Fibroblast of skin of back (primary cell): ENCODE results near the gene TOMM20. TPM values are rescaled to one million over a fixed set of nuclear protein-coding genes. Genes with fewer than 3 reads are reported as not detected.
"Not testable (repeated sequence)": the region's sequence is repeated elsewhere in the genome, so short reads cannot be mapped to it uniquely, and the experiment has no call there.

Experiments used
- DNase-seq: peaks from one replicate; pipeline ENCODE4 v3.0.0-alpha.2; 2013
- polyA plus RNA-seq, 2 experiments: library from polyadenylated mRNA; unstranded; fragments of 120-200 nt; gene quantifications; one replicate each; pipeline ENCODE4 v1.2.1, GENCODE V29; 2013; ENCODE audit not compliant: insufficient read length in 2 of 2

TOMM20 gene
- polyA plus RNA-seq (2013, experiment 1 of 2; ENCODE audit: insufficient read length), result 129 TPM
- polyA plus RNA-seq (2013, experiment 2 of 2; ENCODE audit: insufficient read length), result 145 TPM

DNA sequence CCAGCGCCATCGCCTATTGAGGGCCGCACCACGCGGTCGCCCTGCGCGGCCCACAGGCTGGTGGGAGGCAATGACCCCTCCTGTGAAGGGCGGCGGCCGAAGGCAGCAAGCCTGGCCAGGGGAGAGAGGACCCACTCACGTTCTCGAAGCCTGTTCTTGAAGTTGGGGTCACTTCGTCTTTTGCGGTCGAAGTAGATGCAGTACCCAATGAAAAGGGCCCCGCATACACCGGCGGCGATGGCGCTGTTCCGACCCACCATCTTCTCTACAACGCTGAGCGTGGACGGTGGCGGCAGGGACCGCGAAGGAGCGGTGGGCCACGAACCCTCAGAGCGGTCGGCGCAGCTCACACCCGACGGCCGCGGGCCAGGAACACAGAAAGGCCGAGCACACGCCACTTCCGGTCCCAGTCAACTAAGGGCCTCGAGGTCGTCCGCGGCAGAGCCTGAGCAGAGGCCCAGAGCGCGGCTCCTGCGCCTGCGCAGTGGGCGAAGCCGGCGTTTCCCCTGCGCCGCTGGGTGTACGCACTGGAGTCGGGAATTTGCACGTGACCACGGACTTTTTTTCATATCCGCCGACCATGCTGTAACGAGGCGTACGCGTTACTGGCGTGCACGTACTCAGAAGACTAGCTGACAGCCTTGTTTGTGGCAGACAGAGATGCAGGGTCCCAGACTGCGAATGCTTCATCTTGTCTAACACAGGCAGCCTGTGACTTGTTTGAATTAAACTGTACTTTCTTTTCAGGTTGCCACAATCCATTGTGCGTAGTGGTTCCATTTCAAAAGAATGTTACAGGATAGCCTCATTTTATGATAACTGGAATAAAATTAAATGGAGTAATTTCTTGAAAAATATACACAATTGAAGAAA is at the start of gene TOMM20:
Gene TOMM20, minus strand, starts transcription at position 382 of the 873 bp plus-strand sequence. Its CDS starts 122 bp downstream, at position 260.
- DNase-seq, result peak; percentile 98

DNA sequence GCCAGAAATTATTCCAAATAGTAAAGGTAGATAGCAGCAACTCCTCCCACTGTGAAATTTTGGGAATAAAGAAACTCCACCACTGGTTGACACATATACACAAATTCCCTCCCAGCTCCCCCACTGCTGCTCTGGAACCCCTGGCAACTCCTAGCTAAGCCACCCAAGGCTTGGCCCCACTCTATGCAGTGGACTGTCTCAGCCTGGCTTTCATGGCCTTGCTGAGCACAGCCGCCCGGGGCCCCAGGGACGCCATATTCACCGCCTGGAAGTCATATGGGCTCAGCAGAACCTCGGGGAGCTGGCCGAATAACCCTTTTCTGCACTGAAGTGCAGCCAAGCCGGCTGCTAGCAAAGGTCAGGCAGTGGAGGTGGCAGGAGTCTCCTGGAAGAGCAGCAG is 47.8 kb upstream of the TOMM20 start:
- DNase-seq, result no peak

DNA sequence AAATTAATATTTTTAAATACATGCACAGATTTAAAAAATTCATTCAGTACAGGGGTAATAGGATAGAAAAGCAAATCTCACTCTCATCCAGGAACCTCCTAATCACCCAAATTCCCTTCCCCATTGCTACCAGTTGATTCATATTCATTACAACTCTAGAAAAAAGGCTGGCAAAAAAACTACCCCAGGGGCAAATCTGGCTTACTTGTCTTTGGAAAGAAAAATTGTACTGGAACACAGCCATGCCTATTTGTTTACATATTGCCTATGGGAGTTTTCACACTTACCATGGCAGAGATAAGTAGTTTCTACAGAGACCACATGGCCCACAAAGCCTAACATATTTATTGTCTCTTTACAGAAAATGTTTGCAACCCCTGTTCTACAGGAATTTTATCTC is 41.3 kb upstream of the TOMM20 start:
- no peak for DNase-seq

DNA sequence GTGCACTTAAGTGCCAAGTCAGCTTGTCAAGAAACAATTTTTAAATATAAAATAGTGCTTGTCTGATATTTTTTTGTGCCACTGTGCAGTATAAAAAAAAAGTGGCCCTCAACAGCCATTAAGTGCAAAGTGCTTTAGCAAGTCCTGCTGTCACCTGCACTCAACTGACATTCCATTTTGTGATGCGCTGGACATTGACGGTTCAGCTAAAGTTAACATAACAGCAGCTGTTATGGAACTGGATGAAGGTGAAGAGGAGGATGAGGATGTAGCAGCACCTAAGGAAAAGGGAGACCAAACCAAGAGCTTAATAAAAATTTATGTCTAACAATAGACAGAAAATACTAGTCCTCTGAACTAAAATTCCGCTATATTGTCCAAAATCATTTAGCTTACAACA is 39.7 kb upstream of the TOMM20 start:
- no peak for DNase-seq

DNA sequence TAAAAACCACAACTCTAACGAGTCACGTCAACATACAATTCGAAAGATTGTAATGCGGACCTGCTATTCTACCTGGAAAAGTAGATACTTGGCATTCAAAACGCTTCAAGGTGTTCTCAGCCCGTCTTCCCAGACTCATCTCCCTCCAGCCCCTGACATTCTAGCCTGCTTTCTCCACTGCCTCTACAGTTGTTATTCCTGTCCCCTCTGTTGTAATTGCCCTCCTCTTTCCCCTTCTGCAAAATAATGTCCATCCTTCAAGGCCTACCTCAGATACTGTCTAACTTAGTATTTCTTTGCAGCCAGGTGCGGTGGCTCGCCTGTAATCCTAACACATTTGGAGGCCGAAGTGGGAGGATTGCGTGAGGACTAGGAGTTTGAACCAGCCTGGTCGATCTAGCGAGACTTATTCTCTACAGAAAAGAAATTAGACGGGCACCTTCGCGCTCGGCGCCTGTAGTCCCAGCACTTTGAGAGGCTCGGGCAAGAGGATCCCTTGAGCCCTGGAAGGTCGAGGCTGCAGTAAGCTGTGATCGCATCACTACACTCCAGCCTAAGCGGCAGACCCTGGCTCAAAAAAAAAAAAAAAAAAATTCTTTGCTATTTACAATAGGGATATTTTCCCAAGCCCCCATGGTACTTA is 33.2 kb upstream of the TOMM20 start:
- DNase-seq, result no peak

DNA sequence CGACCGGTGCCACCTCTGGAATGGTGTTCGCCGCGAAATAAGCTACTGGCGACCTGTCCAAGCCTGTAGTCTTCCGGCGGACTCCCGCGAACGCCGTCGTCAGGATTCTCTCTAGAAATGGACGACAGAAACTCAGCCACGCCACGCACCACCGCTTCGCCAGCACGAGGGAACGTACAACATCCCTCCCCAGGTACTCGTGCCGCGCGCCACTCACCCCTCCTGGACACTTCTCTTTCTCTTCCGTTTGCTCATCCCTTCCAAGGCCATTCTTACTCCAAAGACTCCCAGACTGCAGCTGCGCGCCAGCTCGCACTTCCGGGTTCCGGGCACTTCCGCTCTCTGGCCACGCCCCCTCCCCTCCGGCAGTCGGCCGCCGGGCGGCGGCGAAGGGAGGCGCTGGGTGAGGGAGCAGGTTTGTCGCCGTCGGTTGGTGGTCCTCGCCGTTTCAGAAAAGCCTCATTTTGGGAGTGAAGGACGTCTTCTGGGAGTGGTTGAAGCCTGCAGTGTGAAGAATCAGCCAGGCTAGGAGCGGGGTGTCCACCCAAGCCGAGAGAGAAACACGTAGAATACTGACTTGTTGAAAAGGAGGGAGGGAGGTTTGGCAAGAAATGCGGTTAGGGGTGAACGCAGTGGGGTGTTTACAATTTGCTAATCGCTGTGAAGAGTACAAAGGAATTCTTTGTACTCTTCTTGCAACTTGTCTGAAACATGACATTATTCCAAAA is 32.5 kb upstream of the TOMM20 start, which contains the start of gene RBM34:
Gene RBM34, minus strand, starts transcription at position 294 of the 728 bp plus-strand sequence. Its CDS starts 24 bp downstream, at position 270.
- DNase-seq, result peak; percentile 89

DNA sequence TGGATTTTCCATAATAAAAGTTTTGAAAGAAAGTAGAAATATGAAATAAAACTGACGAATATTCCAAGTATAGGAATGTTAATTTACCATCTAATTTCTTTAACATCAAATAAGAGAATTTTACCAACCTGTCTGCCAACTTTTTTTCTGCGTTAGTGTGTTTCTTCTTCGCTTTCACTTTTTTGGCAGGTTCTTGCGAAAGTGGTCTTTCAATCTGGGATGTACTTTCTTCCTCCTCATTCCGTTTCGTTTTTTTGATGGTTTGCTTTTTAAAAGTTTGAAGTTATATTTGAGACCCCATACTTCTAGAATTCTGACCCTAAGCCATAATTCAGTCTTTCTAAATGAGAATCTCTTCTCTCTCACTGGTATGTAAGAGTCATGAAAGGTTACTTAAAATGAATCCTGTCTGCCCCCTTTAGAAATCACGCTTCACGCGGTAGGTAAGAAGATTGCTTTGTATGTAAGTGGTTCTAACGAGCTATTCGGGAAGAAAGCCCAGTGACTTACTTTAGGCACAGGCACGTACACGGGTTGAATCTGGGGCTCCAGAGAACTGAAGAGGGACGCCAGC is 31.8 kb upstream of the TOMM20 start:
- DNase-seq, result peak; percentile 58

DNA sequence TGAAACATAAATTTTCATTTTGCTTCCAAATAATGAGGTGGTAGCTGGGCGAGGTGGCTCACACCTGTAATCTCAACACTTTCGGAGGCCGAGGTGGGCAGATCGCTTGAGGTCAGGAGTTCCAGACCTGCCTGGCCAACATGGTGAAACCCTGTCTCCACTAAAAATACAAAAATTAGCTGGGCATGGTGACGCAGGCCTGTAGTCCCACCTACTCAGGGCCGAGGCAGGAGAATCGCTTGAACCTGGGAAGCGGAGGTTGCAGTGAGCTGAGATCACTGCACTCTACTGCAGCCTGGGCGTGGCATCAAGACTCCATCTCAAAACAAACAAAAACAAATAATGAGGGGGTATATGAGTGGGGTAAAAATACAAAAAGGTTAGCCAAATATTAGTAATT is 31.3 kb upstream of the TOMM20 start:
- not testable (repeated sequence) for DNase-seq

DNA sequence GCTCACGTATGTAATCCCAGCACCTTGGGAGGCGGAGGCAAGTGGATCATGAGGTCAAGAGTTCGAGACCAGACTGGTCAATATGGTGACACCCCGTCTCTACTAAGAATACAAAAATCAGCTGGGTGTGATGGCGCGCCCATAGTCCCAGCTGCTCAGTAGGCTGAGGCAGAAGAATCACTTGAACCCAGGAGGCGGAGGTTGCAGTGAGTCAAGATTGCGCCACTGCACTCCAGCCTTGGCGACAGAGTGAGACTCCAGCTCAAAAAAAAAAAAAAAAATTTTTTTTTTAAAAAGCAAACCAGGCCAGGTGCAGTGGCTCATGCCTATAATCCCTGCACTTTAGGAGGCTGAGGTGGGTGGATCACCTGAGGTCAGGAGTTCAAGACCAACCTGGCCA is 30.6 kb upstream of the TOMM20 start:
- DNase-seq, result not testable (repeated sequence)

DNA sequence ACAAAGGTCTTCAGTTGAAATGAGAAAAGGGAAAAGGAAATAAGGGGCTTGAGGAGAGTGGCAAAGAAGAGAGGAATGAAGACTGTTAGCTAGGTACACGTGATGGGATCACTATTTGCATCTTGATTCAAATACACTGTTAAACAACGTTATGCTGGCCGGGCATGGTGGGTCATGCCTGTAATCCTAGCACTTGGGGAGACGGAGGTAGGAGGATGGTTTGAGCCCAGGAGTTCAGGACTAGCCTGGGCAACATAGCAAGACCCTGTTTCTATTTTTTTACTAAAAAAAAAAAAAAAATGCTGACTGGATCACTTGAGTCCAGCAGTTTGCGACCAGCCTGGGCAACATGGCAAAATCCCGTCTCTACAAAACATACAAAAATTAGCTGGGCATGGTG is 30.0 kb upstream of the TOMM20 start:
- DNase-seq, result no peak

DNA sequence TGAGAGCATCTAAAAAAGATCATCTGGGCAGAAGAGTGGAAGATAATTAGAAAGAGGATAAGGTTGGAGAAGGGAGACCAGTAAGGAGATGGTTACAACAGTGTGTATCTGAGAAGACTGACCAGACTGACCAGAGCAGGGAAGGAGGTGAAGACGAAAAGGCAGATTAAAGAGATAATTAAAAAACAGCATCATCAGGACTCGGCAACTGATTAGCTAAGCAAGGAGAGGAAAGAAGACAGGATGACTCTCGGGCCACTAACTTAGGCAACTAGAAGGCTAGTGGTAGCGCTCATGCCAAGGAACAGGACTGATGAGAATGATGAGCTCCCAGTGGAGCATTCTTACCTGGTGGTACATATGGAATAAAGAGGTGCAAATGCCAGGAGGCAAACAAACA is 28.5 kb upstream of the TOMM20 start:
- DNase-seq, result no peak

DNA sequence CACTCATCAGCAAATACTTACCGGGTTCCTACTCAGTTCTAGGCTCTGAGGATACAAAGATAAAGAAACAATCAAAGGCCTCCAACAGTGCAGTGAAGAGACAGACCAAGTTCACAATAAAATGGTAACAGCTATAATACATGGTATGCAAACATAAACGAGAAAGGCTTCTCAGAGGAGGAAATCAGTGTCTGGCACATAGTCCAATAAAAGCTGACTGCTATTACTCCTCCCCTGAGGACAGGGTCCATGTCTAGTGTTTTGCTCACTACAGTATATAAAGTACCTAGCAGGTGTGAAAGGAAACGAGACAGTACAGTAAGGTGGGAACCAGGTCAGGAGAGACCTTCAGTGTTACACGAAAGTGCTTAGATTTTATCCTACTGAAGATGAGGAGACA is 28.1 kb upstream of the TOMM20 start:
- DNase-seq, result no peak

DNA sequence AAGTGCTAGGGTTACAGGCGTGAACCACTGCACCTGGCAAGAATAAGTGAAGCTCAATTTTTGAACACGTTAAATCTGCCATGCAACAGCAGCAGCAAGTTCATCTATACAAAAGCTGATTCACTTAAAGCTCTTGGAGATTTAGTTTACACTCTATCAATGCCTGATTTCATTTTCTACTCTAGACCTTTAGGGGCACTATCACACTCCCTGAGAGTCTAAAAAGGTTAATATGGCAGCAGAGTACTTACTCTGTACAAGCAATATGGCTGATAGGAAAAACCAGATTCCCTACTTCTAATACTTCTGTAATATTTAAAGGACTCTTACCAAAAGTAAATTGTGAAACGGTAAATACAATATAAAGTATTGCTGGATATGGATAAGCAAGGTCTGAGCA is 27.6 kb upstream of the TOMM20 start:
- no peak for DNase-seq

DNA sequence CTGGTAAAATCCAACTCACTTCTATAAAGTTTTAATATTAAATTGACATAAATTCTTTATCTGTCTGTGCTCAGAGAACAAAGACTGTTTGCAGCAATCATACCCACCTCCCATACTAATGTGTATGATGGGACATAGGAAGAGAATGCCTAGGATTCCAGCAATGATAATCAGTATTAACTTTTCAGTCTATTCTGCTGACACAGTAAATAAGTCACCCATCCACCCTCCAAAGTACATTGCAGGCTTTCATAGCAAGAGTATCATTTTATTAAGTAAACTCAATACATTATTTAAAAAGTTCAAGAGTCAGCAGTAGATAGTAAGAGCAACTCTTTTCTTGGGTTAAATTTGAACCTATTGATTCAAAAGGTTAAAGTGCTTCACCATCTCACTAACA is 23.6 kb upstream of the TOMM20 start:
- DNase-seq, result no peak

DNA sequence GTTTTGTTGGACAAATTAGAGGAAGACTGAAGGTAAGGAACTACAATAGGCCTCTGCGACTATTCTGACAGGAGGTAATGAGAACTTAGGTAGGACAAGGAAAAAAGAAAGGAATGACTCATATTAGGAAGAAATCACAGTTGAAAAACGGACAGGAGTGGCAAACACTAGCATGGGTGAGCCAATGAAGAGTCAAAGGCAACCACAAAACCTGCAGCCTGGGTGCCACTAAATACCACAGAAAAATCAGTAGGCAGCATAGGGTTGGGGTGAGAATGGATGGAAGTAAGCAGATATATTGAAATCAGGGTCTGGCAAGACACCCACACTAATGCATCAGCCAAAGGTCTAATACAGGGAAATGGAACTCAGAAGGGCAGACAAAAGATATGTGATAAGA is 22.4 kb upstream of the TOMM20 start:
- DNase-seq, result no peak

DNA sequence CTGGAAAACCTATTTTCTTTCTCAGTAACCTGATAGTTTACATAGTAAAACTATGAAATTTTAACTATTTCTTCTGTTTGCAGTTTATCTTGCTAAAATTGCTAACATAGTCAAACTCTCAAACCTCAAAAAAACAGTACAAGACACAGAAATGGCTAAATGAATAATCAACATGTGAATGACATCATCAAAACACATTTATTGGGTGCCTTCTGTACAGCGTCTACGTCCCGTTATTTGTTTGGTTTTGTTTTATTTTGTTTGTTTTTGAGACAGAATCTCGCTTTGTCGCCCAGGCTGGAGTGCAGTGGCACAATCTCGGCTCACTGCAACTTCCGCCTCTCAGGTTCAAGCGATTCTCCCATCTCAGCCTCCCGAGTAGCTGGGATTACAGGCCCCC is 21.2 kb upstream of the TOMM20 start:
- no peak for DNase-seq

DNA sequence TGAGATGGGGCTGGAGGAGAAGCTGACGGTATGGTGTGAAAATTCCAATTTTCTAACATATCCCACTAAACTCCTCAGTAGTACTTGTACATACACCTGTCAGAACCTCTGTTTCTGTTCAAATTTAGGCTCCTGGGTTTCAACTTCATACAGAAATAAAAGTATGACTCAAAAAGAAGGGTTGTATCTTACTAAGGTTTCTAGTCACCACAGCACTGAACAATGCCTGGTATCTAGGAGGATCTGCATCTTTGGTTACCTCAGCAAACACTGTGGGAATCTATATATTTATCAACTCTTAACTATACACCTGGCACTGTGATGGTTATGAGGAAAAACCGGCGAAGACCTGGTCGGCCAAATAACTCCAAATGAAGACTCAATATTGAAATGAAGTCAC is 18.6 kb upstream of the TOMM20 start:
- DNase-seq, result no peak

DNA sequence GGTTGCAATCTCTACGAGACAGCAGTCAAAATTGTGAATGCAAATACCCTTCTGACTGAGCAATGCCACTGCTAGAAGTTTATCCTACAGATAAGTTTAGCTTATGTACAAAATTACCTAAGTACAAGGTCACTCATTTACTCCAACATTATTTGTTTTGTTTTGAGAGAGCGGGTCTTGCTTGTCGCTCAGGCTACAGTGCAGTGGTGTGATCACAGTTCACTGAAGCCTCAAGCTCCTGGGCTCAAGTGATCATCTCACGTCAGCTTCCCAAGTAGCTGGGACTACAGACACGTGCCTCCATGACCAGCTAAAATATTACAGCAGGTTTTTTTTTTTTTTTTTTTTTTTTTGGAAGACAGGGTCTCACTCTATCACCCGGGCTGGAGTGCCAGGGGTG is 17.0 kb upstream of the TOMM20 start:
- no peak for DNase-seq

DNA sequence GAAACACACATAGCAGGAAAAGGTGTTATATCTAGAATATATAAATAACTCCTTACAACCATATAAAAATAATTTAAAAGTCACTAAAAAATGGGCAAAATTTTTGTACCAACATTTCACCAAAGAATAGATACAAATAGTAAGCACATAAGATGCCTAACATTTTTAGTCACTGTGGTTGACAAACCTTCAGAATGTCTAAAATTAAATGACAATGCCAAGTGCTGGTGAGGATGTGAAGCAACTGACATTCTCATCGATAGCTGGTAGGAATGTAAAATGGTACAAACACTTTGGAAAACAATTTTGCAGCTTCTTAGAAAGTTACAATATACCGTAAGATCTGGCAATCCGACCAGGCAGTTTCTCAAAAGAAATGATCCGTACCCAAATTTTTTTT is 14.4 kb upstream of the TOMM20 start:
- DNase-seq, result no peak

DNA sequence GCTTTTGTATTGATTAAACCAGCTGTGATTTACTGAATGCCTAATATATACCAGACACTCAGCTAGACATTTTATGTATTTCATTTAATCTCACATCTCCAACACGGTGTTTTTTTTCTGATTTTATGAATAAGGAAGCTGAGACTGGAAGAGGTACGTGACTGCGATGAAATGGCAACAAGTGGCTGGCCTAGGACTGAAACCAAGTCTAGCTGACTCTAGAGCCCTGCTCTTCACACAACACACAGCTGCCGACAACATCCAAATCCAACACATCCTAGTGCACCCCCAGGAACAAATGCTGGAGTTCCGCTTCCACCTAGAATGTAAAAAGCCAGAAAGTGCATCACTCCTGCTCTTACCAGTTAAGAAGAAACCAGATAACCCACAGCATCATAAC is 10.7 kb upstream of the TOMM20 start:
- no peak for DNase-seq

DNA sequence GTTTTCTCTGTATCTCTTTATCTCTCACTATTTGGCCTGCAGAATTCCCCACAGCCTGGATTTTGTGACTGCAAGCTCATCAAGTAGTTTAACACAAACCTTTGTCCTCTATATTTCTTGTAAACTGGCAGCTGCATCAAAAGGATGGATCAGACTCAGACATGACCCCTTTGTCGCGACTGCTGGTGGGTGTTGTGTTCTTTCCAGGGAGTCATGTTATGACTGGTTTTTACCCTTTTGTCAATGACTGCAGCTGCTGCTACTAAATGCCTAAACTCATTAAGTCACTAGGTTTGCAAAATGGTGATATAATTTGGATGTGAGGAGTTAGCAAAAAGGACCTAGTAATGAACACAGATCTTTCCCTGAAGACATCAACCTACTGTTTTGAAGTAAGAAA is 10.2 kb upstream of the TOMM20 start:
- DNase-seq, result no peak

DNA sequence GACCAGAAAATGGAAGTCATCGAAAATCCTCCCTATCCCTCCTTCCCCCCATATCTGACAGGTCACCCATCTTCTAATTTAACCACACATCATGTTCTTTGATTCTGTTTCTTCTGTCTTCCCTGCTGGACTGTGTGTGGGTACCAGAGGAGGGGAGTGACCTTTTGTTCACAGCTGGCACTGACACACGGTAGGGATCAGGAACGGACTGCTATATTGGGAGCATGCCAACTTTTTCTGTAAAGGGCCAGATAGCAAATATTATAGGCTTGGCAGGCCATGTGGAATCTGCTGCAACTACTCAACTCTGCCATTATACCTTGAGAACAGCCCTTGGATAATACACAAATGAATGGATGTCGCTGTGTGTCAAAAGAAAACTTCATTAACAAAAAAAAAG is 7.5 kb upstream of the TOMM20 start:
- no peak for DNase-seq

DNA sequence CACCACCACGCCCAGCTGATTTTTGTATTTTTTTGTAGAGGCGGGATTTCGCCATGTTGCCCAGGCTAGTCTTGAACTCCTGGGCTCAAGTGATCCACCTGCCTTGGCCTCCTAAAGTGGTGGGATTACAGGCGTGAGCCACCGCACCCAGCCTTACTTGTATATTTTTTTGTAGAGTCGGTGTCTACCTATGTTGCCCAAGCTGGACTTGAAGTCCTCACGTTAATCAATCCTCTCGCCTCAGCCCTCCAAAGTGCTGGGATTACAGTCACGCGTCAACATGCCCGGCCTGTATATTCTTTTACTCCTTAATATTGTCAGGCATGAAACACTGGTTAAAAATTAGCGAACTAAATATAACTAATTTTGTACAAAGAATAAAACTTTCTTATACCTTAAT is 5.5 kb upstream of the TOMM20 start:
- DNase-seq, result no peak
